Measurements from ENCODE around the gene FNDC1.

- TF ChIP-seq CTCF (IDR thresholded peaks at IDR 0.05; ENCODE audit: insufficient read depth, low read length, poor library complexity, severe bottlenecking) (no peak), EZH2phosphoT487 (conservative IDR thresholded peaks at IDR 0.05; ENCODE audit: low read length) (no peak)
These were observed 26.7 kb upstream of the FNDC1 start for GRCh38 chr6:159142531-159142930.

All from SU-DHL-6 (cell line).